KG1 (cell line): Measurements from ENCODE around the gene RNLS.

ENCODE experiments used
- DNase-seq: peaks from one replicate; lab custom pipeline; 2025; lab: John Stamatoyannopoulos, UW

Gene RNLS

GRCh38 chr10:88230251-88230650 lies 352.9 kb downstream of the RNLS start:
- no peak for DNase-seq

DNA sequence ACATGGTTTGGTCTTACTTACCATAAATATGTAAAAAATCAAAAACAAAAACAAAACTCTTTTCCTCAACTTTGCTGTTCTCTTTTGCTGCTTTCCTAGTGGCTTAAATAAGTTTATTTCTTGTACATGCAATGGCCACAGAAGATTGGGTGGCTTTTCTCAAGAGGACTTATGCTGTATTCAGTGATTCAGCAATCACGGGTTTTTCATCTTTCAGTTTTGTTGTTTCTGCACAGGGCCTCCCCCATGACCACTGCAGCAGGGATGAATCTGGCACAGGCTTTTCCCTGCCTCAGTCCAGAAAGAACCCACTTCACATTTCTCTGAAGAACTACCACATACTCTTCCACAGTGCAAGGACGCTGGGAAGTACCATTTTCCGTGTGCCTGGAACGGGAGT lies 355.0 kb downstream of the RNLS start:
- DNase-seq = no peak

- no peak for DNase-seq
These were observed 355.6 kb downstream of the RNLS start for GRCh38 chr10:88227342-88228018.

DNA sequence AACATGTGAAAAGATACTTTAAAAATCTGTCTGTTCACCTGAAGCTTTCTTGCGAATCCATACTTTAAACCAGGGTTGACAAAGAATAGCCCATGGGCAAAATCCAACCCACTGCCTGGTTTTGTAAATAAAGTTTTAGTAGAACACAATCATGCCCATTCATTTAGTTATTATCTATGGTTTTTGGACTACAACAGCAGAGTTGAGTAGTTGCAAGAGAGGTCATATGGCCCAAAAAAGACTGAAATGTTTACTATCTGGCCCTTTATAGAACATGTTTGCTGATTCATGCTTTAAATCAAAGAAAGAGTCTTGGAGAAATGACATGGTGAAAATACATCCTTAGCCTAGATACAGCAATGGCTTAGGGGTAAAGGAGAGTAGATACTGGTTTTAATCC lies 356.2 kb downstream of the RNLS start:
- no peak for DNase-seq

DNA sequence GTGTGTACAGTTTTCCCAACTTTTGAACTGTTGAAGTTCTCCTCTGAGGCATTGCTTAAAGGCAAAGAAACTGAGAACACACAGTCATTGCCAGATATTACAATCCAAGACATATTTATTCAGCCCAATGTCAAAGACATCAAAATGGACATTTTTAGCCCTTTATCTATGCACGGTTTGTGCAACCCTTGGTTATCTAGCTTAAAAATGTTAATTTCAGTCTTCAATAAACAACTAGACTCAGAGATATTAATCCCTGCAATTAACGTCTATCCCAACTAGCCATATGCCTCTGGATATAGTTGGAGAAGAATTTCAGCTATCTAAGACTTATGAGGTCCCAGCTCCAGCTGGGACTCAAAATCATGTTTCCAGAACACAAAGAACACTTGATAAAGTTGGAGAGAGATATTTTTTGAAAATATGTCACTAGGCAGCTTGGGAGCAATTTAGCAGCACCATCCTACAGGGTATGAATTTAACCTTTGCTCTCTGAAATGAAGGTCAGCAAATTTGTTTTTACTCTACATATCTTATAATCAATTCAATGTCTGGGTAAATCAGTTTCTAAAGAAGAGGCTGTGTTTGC lies 357.0 kb downstream of the RNLS start:
- DNase-seq = no peak
